SW 1271 (cell line): Measurements from ENCODE around the gene KCNK2.

Experiments used
- DNase-seq, 2 experiments: peaks; one replicate each; lab custom pipeline; 2025; lab: John Stamatoyannopoulos, UW

Gene KCNK2, protein sequence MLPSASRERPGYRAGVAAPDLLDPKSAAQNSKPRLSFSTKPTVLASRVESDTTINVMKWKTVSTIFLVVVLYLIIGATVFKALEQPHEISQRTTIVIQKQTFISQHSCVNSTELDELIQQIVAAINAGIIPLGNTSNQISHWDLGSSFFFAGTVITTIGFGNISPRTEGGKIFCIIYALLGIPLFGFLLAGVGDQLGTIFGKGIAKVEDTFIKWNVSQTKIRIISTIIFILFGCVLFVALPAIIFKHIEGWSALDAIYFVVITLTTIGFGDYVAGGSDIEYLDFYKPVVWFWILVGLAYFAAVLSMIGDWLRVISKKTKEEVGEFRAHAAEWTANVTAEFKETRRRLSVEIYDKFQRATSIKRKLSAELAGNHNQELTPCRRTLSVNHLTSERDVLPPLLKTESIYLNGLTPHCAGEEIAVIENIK

DNA sequence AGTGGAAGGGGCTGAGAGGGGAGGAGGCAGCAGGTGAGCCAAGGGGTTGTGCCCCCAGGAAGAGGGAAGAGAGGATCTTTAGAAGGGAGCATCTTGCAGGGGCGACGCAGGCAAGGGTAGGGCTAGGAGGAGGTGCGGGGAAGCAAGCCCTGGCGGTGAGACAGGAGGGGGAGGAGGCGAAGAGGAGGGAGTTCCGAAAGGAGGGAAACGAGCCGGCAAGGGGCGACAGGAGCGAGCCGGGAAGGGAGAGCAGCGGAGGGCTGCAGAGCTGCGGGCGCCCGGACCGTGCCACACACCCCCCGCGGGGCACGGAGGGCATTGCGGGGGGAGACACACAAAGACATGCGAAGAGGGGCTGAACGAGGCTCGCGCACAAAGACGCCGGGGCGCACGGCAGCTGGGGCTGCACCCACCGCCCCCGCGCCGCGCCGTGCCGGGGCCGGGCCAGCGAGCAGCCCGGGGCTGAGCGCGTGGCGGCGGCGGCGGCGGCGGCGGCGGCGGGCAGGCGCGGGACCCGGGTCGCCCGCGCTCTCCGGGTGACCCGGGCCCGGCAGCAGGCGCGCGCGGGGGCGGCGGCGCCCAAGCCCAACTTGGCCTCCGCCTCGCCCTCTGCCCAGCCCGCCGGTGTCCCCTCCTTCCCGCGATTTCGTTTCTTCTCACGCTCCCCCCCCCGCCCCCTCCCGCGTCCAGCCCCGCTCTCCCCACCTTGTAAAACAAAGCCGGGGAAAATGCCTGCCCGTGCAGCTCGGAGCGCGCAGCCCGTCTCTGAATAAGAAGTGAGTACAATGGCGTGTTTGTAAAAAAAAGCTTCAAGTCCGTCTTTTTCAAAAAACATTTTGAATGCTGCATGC is at the start of gene KCNK2:
KCNK2 (plus strand) TSS at position 206 of the 851 bp plus-strand sequence. CDS start 649 bp downstream, outside the sequence.
- DNase-seq, result no peak

DNA sequence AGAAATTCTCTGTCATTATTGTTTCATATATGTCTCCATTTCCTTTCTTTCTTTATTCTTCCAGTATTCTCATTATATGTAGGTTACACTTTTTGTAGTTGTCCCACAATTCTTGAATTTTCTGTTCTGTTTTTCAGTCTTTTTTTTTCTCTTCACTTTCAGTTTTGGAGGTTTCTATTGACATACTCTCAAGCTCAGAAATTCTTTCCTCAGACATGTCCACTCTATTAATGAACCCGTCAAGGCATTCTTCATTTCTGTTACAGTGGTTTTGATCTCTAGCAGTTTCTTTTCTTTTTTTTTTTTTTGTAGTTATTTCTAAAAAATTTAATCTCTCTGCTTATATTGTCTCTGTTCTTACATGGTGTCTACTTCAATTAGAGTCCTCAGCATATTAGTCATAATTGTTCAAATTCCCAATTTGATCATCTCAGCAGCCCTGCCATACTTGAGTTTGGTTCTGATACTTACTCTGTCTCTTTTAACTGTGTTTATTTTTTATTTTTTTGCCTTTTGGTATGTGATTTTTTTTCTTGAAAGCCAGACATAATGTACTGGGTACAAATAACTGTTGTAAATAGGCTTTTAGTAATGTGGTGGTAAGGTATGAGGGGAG is 49.5 kb upstream of the KCNK2 start:
- DNase-seq, result no peak

DNA sequence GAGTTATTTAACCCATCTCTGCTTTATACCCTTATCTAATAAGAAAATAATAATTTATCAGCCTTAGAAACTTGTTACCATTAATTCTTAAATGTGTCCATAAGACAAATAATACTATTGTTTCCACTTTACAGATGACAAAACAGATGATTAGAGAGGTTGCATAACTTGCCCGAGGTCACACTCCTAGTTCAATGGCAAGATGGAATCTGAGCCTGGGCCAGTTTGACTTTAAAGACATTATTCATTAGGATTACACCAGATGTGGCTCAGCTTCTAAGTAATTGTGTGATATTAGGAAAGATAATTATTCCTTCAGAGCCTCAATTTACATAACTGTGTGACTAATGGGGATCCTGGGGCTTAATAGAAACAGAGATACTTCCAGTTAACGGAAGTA is 42.3 kb upstream of the KCNK2 start:
- DNase-seq, result no peak

DNA sequence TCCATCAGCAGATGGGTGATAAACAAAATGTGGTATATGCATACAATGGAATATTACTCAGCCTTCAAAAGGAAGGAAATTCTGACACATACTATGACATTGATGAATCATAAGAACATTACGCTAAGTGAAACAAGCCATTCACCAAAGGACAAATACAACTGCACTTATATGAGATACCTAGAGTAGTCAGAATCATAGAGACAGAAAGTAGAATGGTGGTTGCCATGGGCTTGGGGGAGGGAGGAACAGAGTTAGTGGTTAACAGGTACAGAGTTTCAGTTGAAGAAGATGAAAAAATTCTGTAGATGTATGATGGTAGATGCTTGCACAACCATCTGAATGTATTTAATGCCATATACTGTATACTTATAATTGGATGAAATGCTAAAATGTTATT is 39.1 kb upstream of the KCNK2 start:
- no peak for DNase-seq

DNA sequence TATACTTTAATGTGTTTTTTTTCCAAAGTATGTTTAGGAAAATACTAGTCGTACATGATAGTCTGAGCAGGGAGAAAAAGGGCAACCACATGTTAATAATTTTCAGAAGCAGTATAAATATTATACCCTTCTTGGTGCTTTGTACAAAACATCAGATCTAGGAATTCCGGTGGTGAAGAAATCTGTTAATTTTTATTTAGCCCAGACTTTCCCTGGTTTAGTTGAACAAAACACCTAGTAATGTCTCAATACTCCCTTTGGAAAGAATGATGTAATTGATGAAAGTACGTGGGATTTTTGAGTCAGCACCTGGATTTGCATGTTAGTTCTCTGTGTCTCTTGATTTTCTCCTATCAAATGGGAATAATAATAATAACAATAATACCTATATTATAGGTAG is 38.4 kb upstream of the KCNK2 start:
- DNase-seq, result no peak

DNA sequence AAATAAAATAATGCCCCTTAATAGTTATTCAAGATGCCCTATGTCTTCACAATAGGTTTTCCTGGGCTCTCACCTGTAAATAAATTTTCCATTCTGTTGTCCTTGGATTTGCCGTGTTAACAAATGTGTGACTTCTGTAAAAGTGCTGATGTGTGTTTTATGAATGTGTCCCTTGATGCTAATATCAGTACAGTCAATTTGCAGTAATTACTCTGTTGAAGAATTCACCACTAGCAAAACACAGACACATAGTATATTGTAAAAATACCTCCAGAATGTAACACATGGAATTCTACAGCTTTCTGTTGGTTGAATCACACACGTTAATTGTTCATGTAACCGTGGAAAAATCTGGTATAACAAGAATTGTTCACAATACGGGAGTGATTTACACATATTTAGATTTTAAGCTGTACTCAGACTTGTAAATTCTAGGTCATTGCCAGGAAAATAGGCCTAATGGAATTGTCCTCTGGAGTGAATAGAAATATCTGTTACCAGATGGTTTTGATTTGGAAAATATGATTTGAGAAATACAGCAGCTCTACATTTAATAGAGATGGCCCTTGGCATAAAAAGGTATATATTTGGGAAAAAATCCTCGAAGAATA is 36.7 kb upstream of the KCNK2 start:
- DNase-seq, result no peak

DNA sequence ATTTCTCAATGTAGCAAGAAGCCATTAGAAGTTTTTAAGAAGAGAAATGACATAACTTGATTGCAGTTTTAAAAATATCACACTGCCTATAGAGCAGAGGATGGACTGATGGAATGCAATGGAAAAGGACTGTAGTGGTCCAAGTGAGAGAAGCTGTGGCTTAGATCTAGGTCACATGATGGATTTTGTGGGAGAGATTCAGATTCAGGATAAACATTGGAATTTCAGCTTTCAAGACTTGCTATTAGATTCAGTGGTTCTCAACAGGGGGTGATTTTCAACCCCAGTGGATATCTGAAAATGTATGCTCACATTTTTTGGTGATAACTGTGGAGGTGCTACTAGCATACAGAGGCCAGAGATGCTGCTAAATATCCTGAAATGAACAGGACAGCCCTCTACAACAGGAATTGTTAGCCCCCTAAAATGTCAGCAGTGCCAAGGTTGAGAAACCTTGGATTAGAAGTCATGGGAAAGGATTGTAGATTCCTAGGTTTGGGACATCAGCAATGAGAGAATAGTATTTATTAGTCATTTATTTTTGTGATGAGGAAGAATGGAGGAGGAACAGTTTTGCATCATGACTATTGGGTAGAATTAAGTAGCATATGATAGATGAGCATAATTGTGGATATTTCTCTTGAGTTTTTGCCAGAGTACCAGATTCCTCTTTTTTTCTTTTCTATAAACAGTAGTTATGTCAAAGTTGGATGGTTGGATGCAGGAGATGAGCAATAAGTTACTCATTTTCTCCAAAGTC is 30.1 kb upstream of the KCNK2 start:
- no peak for DNase-seq

DNA sequence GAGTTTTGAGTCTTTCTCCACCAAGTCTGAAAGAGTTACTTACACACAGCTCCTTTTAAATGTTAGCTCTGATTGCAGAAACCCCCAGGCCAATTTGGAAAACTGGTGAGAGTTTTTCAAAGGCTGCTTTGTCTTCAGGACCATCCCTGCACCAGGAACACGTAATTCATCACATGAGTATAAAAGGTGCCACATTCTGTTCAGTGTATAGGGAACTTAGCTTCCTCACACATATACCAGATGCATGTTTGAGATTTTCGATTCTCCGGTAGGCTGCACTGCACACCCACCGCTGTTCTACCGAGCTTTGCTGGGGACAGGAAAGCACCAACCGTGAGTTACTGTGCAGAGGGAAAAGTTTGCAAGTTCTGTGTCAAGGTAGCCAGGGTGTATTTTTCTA is 28.3 kb upstream of the KCNK2 start:
- DNase-seq, result no peak

DNA sequence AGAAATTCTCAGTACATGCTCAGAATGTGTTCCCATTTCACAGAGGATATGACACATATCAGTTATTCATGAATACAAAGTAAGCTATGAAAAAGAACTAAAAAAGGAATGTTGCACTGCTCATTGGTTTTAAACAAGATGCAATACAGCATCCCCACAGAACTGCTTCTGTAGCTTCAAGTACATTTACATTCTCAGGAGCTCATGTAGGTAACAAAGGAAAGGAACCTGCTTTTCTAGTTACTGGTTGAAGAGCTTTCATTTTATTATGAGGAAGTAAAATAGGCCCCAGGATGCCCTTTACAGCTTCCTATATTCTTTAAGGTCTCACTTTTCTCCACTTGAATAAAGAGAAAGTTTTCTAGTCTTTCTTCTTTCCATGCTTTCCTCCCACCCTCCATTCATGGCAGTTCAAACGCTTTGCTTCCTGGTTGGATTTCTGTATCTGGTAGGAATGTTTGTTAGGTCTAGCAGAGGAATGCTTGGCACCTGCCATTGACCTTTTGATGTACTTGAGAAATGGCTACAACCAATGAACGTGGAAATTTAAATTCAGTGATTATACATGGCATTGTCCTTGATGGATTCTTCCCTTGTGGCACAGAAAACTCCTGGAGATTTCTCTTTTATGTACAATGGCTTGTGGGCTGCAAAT is 27.1 kb upstream of the KCNK2 start:
- no peak for DNase-seq

DNA sequence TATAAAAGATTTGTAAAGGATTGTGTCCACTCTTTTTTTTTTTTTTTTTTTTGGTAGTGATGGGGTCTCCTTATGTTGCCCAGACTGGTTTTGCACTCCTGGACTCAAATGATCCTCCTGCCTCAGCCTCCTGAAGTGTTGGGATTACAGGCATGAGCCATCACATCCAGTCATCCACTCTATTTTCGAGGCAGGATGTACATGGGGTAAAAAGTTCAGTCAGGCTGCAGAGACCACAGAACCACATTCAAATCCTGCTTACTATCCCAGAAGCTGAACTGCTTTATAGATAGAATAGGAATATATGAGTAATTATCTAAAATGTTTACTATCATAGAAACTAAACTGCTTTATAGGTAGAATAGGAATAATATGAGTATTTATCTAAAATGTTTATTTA is 26.0 kb upstream of the KCNK2 start:
- no peak for DNase-seq

DNA sequence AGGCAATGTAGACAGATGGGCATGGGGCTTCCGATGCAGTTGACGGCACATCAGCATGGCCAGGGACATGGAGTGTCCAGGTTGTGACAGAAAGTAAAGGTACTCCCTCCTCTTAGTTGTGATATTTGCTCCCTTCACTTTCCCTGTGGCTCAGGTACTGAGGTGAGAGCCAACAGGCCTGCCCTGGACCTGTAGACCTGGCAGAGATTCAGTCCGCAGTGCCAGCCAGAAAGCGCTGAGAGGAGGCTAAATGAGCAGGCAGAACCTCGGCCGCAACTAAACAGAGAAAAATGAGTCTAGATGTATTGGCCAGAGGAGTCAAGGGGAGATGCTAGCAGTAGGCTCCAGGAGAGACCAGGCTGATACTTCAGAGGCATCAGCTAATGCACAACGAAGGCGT is 22.6 kb upstream of the KCNK2 start:
- DNase-seq, result no peak

DNA sequence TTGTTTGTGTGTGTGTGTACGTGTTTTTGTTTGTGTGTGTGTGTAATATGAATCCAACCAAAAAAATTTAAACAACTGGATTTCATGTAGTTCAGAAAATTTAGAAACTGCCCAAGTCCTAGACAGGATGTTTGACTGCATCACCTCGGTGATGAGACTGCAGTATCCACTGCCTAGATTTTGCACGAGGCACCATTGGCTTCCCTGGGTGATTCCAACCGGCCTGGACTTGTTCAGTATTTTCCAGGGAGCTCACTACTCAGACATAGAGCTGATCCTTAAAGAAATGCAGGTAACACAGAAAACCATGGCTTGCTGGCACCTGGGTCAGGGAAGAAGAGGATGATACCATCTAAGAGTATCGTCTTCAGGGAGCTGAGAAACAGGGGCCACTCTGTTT is 18.2 kb upstream of the KCNK2 start:
- no peak for DNase-seq

DNA sequence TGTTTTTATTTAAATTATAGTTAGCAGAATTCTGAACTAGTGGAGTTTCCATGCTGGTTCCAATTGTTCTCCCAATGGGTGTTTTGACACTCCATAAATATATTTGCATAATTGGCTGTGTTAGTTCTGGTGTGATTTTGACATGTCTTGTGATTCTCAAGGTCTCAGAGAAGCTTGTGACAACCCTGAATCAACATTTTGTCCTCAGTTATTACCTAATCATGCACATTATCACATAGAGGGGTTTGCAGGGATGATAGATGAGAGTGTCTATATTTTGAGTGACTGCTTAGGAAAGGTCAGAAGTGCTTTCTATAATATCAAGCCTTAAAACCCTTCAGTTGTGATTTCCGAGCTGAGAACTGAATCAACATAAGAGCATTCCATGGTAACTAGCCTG is 11.5 kb upstream of the KCNK2 start:
- DNase-seq, result no peak

DNA sequence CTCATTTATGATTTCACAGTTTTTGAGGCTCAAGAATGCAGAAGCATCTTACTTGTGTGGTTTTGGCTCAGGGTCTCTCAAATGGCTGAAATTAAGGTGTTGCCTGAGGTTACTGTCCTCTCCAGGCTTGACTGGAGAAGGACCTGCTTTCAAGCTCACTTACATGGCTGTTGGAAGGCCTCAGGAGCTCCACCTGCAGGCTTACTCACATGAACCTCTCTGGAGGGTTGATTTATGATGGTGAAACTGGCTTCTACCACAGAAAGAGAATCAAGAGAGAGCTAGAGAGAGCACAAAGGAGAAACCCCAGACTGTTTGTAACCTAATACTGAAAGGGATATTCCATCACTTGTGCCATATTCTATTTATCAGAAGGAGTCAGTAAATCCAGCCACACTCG is 6.2 kb upstream of the KCNK2 start:
- DNase-seq, result peak; percentile 4 to 5

DNA sequence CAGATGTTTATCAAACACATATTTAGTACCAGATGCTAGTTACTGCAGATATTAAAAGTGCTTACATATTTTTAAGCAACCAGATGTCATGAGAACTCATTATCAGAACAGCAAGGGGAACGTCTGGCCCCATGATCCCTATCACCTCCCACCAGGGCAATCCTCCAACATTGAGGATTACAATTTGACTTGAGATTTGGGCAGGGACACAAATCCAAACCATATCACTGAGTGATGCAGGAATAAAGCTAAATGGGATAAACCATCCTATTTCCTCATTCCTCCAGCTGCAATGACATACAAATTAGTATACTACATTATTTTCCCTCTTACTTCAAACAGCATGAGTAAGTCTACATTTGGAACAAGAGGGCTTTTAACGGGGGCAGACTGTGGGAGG is 3.1 kb upstream of the KCNK2 start:
- no peak for DNase-seq

DNA sequence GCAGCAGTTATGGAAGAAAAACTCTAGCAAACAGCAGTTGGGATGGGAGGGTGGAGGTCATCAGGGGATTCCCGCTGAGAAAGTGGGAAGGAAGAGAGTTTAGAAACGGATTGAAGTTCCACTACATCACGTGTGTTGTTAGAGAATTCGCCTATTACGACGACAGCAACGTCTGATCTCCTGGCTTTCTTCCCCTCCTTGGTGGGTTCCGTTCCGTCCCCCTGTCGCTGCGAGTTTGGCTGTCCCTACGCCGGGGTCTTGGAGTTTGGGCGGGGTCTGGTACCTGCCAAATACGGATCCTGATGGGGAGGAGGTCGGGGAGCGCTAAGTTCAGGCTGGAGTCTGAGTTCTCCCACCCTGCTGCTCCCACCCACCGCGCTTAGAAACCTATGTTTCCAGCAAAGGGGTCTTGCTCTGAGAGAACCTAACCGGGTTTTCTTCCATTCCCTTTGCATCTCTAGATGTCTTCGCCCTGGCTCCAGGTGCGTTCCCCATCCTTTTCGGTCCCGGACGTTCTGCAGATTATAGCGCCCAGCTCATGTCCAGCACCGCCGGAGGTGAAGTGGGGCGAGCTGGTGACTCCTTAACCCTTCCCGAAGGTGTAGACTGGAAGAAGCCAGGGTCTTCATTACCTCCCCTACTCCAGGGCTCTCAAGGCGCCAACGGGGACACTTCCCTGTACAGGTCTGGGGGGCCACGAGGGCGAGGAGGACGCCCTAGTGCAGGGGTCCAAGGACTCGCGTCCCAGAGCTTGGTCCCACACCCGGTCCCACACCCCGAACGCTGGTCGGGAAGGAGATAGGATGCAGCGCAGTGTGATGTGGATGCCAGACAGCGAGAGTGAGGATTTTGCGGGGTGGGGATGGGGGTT is 641 bp upstream of the KCNK2 start:
- DNase-seq, result no peak

DNA sequence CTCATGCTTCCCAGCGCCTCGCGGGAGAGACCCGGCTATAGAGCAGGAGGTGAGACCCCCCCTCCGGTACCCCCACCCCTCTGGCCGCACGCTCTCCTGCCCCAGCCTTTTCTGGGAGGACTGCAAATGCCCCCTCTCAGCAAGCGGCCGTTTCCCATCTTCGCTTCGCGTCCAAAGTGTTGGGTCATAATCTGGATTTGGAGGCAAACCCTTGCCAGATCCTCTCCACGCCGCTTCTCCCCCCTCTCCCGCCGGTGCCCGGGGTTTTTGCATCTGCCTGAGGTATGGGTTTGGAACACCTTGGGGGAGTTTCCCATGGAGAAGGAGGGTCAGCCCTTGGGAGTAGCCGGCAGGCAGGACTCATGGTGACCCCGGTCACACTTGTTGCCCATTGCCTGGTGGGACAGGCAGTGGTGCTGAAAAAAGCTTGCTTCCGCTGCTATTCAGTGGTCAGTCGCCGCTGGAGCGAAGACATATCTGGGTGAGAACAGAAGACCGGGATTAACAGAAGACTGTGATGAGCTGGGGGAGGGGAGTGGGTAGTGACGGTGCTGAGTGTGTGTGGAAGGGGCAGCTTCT is 935 bp downstream of the KCNK2 start:
- DNase-seq, result no peak

DNA sequence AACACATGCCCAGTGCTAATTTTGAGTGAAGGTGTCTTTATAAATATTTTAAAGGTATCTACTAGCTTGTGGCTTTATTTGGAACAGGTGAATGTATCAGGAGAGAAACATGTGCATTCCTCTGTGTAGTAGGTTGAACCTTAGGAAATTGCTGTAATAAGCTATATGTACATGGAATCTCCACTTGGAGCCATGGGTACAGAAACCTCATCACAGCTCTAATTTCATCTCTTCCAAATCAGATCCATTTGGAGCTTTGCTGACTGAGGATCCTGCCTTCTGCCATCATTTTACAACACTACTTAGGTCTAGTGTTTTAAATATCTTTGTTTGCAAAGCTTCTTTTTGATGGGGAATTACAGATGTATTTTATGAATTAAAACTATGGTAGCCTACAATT is 2.1 kb downstream of the KCNK2 start:
- DNase-seq, result no peak

DNA sequence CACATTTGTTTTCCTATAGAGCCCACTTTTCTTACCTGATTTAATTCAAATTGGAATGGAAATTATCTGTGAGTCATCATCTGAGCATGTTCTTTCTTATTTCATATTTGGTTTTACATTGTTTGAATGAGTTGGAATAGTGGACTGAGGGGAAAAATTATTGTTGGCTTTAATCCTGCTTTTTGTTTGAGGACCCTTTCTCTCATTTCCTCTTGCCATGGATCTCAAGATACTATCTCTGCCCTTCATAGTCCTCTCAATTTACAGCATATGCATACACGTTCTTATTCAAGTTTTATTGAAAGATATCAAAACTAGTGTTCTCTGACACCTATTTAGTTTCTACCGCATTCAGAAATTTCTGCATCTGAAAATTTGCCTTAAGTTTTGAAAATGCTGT is 5.1 kb downstream of the KCNK2 start:
- DNase-seq, result no peak

DNA sequence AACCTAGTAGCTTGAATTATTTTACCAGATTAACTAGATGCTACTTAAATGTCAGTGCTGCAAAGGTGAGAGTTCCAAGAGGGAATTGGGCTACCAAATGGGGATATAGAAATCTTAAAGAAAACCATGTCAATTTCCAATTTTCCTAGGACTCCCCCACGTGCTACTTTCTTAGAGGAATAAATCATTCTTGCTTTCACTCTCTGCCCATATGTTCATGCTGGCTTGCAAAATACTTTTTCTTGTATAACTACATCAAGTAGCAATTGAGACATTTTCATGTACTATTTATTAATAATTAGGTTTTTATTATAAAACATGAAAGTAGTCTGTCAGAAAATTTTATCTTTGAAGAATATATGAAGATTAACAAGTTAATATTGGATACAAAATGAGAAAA is 11.8 kb downstream of the KCNK2 start:
- no peak for DNase-seq
